ENCODE results near the gene MED13L.

The MED13L gene

GRCh38 chr12:116174904-116175303 is 102.6 kb downstream of the MED13L start:
- FAIRE-seq, result no peak

GRCh38 chr12:116174006-116174405 is 103.5 kb downstream of the MED13L start:
- FAIRE-seq, result no peak

- no peak for FAIRE-seq
Measured at GRCh38 chr12:116172224-116172849, 105.2 kb downstream of the MED13L start.

- FAIRE-seq, result no peak
Measured at GRCh38 chr12:116171549-116171948, 105.9 kb downstream of the MED13L start.

GRCh38 chr12:116169071-116169470 is 108.4 kb downstream of the MED13L start:
- no peak for FAIRE-seq

GRCh38 chr12:116166306-116166705 is 111.2 kb downstream of the MED13L start:
- no peak for FAIRE-seq

- no peak for FAIRE-seq
Measured at GRCh38 chr12:116165036-116165425, 112.5 kb downstream of the MED13L start.

- no peak for FAIRE-seq
Measured at GRCh38 chr12:116164250-116165035, 113.0 kb downstream of the MED13L start.

GRCh38 chr12:116162071-116162470 is 115.4 kb downstream of the MED13L start:
- FAIRE-seq, result no peak

GRCh38 chr12:116161588-116161987 is 115.9 kb downstream of the MED13L start:
- no peak for FAIRE-seq

- no peak for FAIRE-seq
Measured at GRCh38 chr12:116160883-116161458, 116.5 kb downstream of the MED13L start.

GRCh38 chr12:116160231-116160630 is 117.3 kb downstream of the MED13L start:
- FAIRE-seq, result no peak

GRCh38 chr12:116159593-116160200 is 117.8 kb downstream of the MED13L start:
- peak; percentile 43 for FAIRE-seq

- no peak for FAIRE-seq
Measured at GRCh38 chr12:116159175-116159574, 118.3 kb downstream of the MED13L start.

- FAIRE-seq, result no peak
Measured at GRCh38 chr12:116157845-116158267, 119.6 kb downstream of the MED13L start.

- no peak for FAIRE-seq
Measured at GRCh38 chr12:116156614-116157013, 120.9 kb downstream of the MED13L start.

- FAIRE-seq, result no peak
Measured at GRCh38 chr12:116155383-116155782, 122.1 kb downstream of the MED13L start.

GRCh38 chr12:116153983-116154382 is 123.5 kb downstream of the MED13L start:
- no peak for FAIRE-seq

GRCh38 chr12:116153113-116153512 is 124.4 kb downstream of the MED13L start:
- FAIRE-seq, result no peak

- no peak for FAIRE-seq
Measured at GRCh38 chr12:116152268-116152667, 125.2 kb downstream of the MED13L start.

GRCh38 chr12:116150452-116150851 is 127.0 kb downstream of the MED13L start:
- FAIRE-seq, result no peak

- FAIRE-seq, result no peak
Measured at GRCh38 chr12:116150001-116150400, 127.5 kb downstream of the MED13L start.

- FAIRE-seq, result no peak
Measured at GRCh38 chr12:116148844-116149243, 128.6 kb downstream of the MED13L start.

- no peak for FAIRE-seq
Measured at GRCh38 chr12:116146386-116146785, 131.1 kb downstream of the MED13L start.

Measured in A204.1 (cell line).